B cell (primary cell): Measurements from ENCODE around the gene AOPEP. TPM values are rescaled to one million over a fixed set of nuclear protein-coding genes. Genes with fewer than 3 reads are reported as not detected.

Experiments
- ATAC-seq: fragments of 200-7000 bp; cut with Tn5 transposase; one replicate; pipeline ENCODE4 v1.10.0; 2021; ENCODE audit warnings: low read depth, mild to moderate bottlenecking, moderate number of reproducible peaks, moderate library complexity
- CTCF ChIA-PET: fragments of 350-600 bp; sonication (Branson Sonifier 250); formaldehyde crosslinking; loops from one replicate; lab custom pipeline; 2021; ENCODE audit warnings: antibody characterized with exemption, inconsistent platforms; lab: Charles Lee
- POLR2A ChIA-PET: fragments of 350-600 bp; sonication (Branson Sonifier 250); formaldehyde crosslinking; loops from one replicate; lab custom pipeline; 2021; ENCODE audit warnings: antibody characterized with exemption; lab: Charles Lee
- DNase-seq: peaks from one replicate; pipeline ENCODE4 v3.0.0; 2013
- H2AFZ ChIP-seq: 2 replicates; pipeline ENCODE4 v1.6.1; 2012; ENCODE audit warnings: mild to moderate bottlenecking, low read depth, low read length; ENCODE audit not compliant: insufficient read depth, poor library complexity, severe bottlenecking
- H3K27ac ChIP-seq, 2 donors: 1 replicate in 1 of 2; 2 replicates in 1 of 2; pipeline ENCODE4 v1.5.1; 2012 to 2013; ENCODE audit warnings: low read length in 2 of 2, mild to moderate bottlenecking in 2 of 2, moderate library complexity in 1 of 2
- H3K27me3 ChIP-seq, 4 experiments: fragments of 200-600 bp in 1 of 4; sonication (generic) in 1 of 4; replicated peaks in 1 of 4; 1 replicate in 2 of 4; 2 replicates in 2 of 4; pipeline versions ENCODE4 v1.6.1 to v1.7.0; 2013 to 2016; ENCODE audit warnings: low read length in 3 of 4, mild to moderate bottlenecking in 2 of 4, mixed read lengths in 1 of 4, moderate library complexity in 1 of 4; ENCODE audit not compliant: insufficient read depth in 4 of 4, control insufficient read depth in 3 of 4; ENCODE audit errors: control extremely low read depth in 1 of 4
- H3K36me3 ChIP-seq, 2 experiments: replicated peaks in 1 of 2; 1 replicate in 1 of 2; 2 replicates in 1 of 2; pipeline versions ENCODE4 v1.6.1 to v1.7.1; 2013; ENCODE audit warnings: low read length in 1 of 2; ENCODE audit not compliant: insufficient read depth in 2 of 2, control insufficient read depth in 1 of 2; ENCODE audit errors: control extremely low read depth in 1 of 2, extremely low read depth in 1 of 2
- H3K4me1 ChIP-seq, 2 donors: fragments of 200-600 bp in 1 of 2; sonication (generic) in 1 of 2; 1 replicate in 1 of 2; 2 replicates in 1 of 2; pipeline versions ENCODE4 v1.5.1 to v1.6.1; 2013 to 2017; ENCODE audit warnings: low read length in 2 of 2; ENCODE audit not compliant: control insufficient read depth in 2 of 2, insufficient read depth in 2 of 2
- H3K4me2 ChIP-seq: replicated peaks from 2 replicates; pipeline ENCODE3; 2012; ENCODE audit warnings: mild to moderate bottlenecking, low read depth, low read length; ENCODE audit not compliant: poor library complexity, severe bottlenecking
- H3K4me3 ChIP-seq, 5 experiments: fragments of 200-600 bp in 1 of 5; sonication (generic) in 1 of 5; 1 replicate in 3 of 5; 2 replicates in 2 of 5; pipeline versions ENCODE4 v1.5.1 to v1.7.0; 2011 to 2016; ENCODE audit warnings: low read length in 4 of 5, mild to moderate bottlenecking in 4 of 5, low read depth in 2 of 5, control low read depth in 1 of 5, moderate library complexity in 1 of 5; ENCODE audit not compliant: insufficient read depth in 1 of 5; ENCODE audit errors: control extremely low read depth in 1 of 5, extremely low read depth in 1 of 5
- H3K79me2 ChIP-seq: fragments of 200-600 bp; sonication (generic); one replicate; pipeline ENCODE4 v1.6.0; 2016; ENCODE audit warnings: low read length; ENCODE audit not compliant: control insufficient read depth, insufficient read depth
- H3K9ac ChIP-seq: fragments of 200-600 bp; sonication (generic); 2 replicates; pipeline ENCODE4 v1.6.1; 2017; ENCODE audit warnings: mild to moderate bottlenecking, low read length, moderate library complexity
- H3K9me3 ChIP-seq, 3 donors: one replicate each; pipeline versions ENCODE4 v1.6.1 to v1.7.1; 2013; ENCODE audit warnings: low read length in 2 of 3; ENCODE audit not compliant: control insufficient read depth in 2 of 3, insufficient read depth in 1 of 3; ENCODE audit errors: control extremely low read depth in 1 of 3
- H4K20me1 ChIP-seq: 2 replicates; pipeline ENCODE4 v1.6.0; 2012; ENCODE audit warnings: mild to moderate bottlenecking, low read length; ENCODE audit not compliant: insufficient read depth, control insufficient read depth, poor library complexity, severe bottlenecking
- H3K27ac Mint-ChIP-seq: one replicate; pipeline ENCODE4 v1.8.0; 2021; ENCODE audit warnings: mixed read lengths
- H3K27me3 Mint-ChIP-seq: one replicate; pipeline ENCODE4 v1.8.0; 2021; ENCODE audit warnings: mixed read lengths
- H3K4me1 Mint-ChIP-seq: one replicate; pipeline ENCODE4 v1.8.0; 2021; ENCODE audit warnings: mixed read lengths
- H3K4me3 Mint-ChIP-seq: one replicate; pipeline ENCODE4 v1.8.0; 2021; ENCODE audit warnings: mixed read lengths
- H3K9me3 Mint-ChIP-seq: one replicate; pipeline ENCODE4 v1.8.0; 2022; ENCODE audit warnings: mixed read lengths; ENCODE audit not compliant: insufficient read depth
- CTCF ChIP-seq: fragments of 200-600 bp; IDR thresholded peaks from one replicate; pipeline ENCODE4 v1.8.0; 2022; ENCODE audit warnings: antibody characterized with exemption, mild to moderate bottlenecking
- EZH2 ChIP-seq: IDR thresholded peaks from 2 replicates; pipeline ENCODE4 v1.6.1; 2012; ENCODE audit warnings: borderline replicate concordance, low read depth, mild to moderate bottlenecking, moderate library complexity, low read length; ENCODE audit not compliant: insufficient read depth, poor library complexity, severe bottlenecking
- WGBS: methylation state at CpG from one replicate; pipeline ENCODE4 v1.1.5; 2013; ENCODE audit warnings: missing lambda C conversion rate; ENCODE audit not compliant: insufficient coverage; 5-methylcytosine and 5-hydroxymethylcytosine counted together
- intact Hi-C: fragments of 100-400 bp; cut with micrococcal nuclease; formaldehyde crosslinking; loops from one replicate; pipeline ENCODE4 v1.10.0; 2022
- polyA plus RNA-seq: library from polyadenylated mRNA; depleted of rRNA; stranded (reverse); fragments of >200 nt; gene quantifications from 2 replicates; pipeline ENCODE4 v1.2.3, GENCODE V29; 2012
- total RNA-seq, 2 donors: library from RNA; stranded (reverse); fragments of 120-200 nt in 1 of 2; gene quantifications; 1 replicate in 1 of 2; 2 replicates in 1 of 2; pipeline versions ENCODE4 v1.2.3 to v1.2.4, GENCODE V29; 2013 to 2022

AOPEP gene
- total and polyA plus RNA-seq, 2 donors (not counting 1 experiment from before 2014, with no cell fraction given), result 5.1 to 35.8 TPM

- 98% methylated on average over 19 of the region's 19 CpGs for WGBS
- POLR2A ChIA-PET, result no interaction called here
- Mint-ChIP-seq H3K9me3 (no peaks in the 10 kb centered on the region), H3K27ac (no peak overlapping the region), H3K27me3 (no peaks in the 10 kb centered on the region), H3K4me3 (no peak overlapping the region), H3K4me1 (no peaks in the 10 kb centered on the region)
- no peak overlapping the region for H3K9ac ChIP-seq
- no peak overlapping the region for H3K4me2 ChIP-seq
- no peaks in the 10 kb centered on the region for H3K79me2 ChIP-seq
- ATAC-seq (no peak), DNase-seq (no peak)
- H3K4me3 ChIP-seq, result no peak overlapping the region
- H4K20me1 ChIP-seq, result no peaks in the 10 kb centered on the region
- no peak overlapping the region for H3K27ac ChIP-seq
- intact Hi-C loops, result no loop called here
- no peaks in the 10 kb centered on the region for H3K4me1 ChIP-seq
- CTCF ChIA-PET, result interaction anchor here (1.3 kb wide), 1 partner anchor 46 kb away, joined by 3 read pairs; no protein-coding TSS in a partner anchor
- no peaks in the 10 kb centered on the region for H3K27me3 ChIP-seq
- H2AFZ ChIP-seq, result no peak overlapping the region
- no peaks in the 10 kb centered on the region for H3K9me3 ChIP-seq
- H3K36me3 ChIP-seq, result peaks cover 0 to 3% of the 10 kb centered on the region in 2 experiments
- TF ChIP-seq EZH2 (no peak), CTCF (no peak)
These were observed 355.5 kb downstream of the AOPEP start for GRCh38 chr9:95081998-95082397.

DNA sequence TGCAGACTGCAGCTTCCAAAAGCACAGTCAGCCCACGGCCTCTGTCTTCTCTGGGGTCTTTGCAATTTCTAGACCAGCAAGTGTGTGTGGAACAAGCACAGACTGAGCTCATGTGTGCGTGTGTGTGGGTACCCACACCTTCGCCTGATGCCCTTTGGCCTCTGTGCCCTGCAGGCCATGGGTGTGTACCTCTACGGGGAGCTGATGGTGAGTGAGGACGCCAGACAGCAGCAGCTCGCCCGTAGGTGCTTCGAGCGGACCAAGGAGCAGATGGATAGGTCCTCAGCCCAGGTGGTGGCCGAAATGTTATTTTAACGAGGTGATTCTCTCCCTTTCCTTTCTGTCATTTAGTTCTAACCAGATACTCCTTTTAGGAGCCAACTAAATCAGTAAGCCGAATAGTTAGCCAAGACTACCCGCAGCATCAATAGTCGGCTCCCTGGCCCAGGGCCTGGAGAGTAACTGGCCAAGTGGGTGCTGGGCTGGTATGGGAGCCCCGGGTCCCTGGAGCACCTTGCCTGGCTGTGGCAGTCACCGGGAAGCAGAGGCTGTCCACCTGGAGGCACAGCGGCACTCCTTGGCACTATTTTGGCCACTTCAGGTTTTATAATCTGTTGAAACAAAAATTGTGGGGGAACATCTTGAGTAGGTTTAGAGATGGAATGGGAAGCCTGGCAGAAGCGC lies 356.0 kb downstream of the AOPEP start:
- no peak overlapping the region for H3K27ac ChIP-seq
- H3K4me2 ChIP-seq, result no peak overlapping the region
- peaks cover 0 to 3% of the 10 kb centered on the region in 2 experiments for H3K36me3 ChIP-seq
- no peaks in the 10 kb centered on the region for H3K9me3 ChIP-seq
- CTCF ChIA-PET, result interaction anchor here (1.3 kb wide), 1 partner anchor 46 kb away, joined by 3 read pairs; no protein-coding TSS in a partner anchor
- H3K9me3 Mint-ChIP-seq, result no peaks in the 10 kb centered on the region
- 95% methylated on average over 15 of the region's 18 CpGs for WGBS
- H3K4me1 Mint-ChIP-seq, result no peaks in the 10 kb centered on the region
- ATAC-seq, result no peak
- H3K9ac ChIP-seq, result no peak overlapping the region
- POLR2A ChIA-PET, result no interaction called here
- H3K27me3 ChIP-seq, result no peaks in the 10 kb centered on the region
- H3K4me3 ChIP-seq, result no peak overlapping the region
- H2AFZ ChIP-seq, result no peak overlapping the region
- TF ChIP-seq EZH2 (no peak), CTCF (no peak)
- intact Hi-C loops, result no loop called here
- no peak overlapping the region for H3K27ac Mint-ChIP-seq
- no peak overlapping the region for H3K4me3 Mint-ChIP-seq
- H3K79me2 ChIP-seq, result no peaks in the 10 kb centered on the region
- no peak for DNase-seq
- H4K20me1 ChIP-seq, result no peaks in the 10 kb centered on the region
- no peaks in the 10 kb centered on the region for H3K27me3 Mint-ChIP-seq
- H3K4me1 ChIP-seq, result no peaks in the 10 kb centered on the region
